ENCODE results near the gene RABGAP1L. TPM values are rescaled to one million over a fixed set of nuclear protein-coding genes. Genes with fewer than 3 reads are reported as not detected.

RABGAP1L gene
- total RNA-seq, 1 experiment from 2014 or later: 76.9 TPM

GRCh38 chr1:174875306-174875705 lies 716.0 kb downstream of the RABGAP1L start (continued):
- TF ChIP-seq ZNF423 (CRISPR knock-in tag; IDR thresholded peaks at IDR 0.05) (peak; percentile 95), ELF4 (CRISPR knock-in tag; IDR thresholded peaks at IDR 0.05; ENCODE audit: low read depth) (no peak), ATF1 (CRISPR knock-in tag; IDR thresholded peaks at IDR 0.05) (no peak), IRF2 (CRISPR knock-in tag; IDR thresholded peaks at IDR 0.05; ENCODE audit: borderline replicate concordance, low read depth) (no peak), JUN (CRISPR knock-in tag; IDR thresholded peaks at IDR 0.05) (no peak), GABPB1 (CRISPR knock-in tag; IDR thresholded peaks at IDR 0.05) (no peak), OVOL2 (CRISPR knock-in tag; IDR thresholded peaks at IDR 0.05; ENCODE audit: borderline replicate concordance) (no peak), SP1 (CRISPR knock-in tag; conservative IDR thresholded peaks at IDR 0.05) (0 out of 2 replicates have a peak, but pooled peaks have one; percentile 37), FOXK1 (CRISPR knock-in tag; IDR thresholded peaks at IDR 0.05) (peak; percentile 62; the same call in 1 of the 2 replicates), CDX4 (CRISPR knock-in tag; IDR thresholded peaks at IDR 0.05; ENCODE audit: borderline replicate concordance) (no peak), TEAD4 (CRISPR knock-in tag; IDR thresholded peaks at IDR 0.05) (no peak), SOX15 (CRISPR knock-in tag; IDR thresholded peaks at IDR 0.05) (no peak), ESRRA (CRISPR knock-in tag; IDR thresholded peaks at IDR 0.05; ENCODE audit: borderline replicate concordance) (no peak)
- TF ChIP-seq, protein P1, sequence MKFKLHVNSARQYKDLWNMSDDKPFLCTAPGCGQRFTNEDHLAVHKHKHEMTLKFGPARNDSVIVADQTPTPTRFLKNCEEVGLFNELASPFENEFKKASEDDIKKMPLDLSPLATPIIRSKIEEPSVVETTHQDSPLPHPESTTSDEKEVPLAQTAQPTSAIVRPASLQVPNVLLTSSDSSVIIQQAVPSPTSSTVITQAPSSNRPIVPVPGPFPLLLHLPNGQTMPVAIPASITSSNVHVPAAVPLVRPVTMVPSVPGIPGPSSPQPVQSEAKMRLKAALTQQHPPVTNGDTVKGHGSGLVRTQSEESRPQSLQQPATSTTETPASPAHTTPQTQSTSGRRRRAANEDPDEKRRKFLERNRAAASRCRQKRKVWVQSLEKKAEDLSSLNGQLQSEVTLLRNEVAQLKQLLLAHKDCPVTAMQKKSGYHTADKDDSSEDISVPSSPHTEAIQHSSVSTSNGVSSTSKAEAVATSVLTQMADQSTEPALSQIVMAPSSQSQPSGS (CRISPR knock-in tag; IDR thresholded peaks at IDR 0.05; ENCODE audit: borderline replicate concordance, low read depth): no peak
- TF ChIP-seq, protein P2, sequence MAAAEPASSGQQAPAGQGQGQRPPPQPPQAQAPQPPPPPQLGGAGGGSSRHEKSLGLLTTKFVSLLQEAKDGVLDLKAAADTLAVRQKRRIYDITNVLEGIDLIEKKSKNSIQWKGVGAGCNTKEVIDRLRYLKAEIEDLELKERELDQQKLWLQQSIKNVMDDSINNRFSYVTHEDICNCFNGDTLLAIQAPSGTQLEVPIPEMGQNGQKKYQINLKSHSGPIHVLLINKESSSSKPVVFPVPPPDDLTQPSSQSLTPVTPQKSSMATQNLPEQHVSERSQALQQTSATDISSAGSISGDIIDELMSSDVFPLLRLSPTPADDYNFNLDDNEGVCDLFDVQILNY (CRISPR knock-in tag; IDR thresholded peaks at IDR 0.05): no peak
- TF ChIP-seq, protein P3, sequence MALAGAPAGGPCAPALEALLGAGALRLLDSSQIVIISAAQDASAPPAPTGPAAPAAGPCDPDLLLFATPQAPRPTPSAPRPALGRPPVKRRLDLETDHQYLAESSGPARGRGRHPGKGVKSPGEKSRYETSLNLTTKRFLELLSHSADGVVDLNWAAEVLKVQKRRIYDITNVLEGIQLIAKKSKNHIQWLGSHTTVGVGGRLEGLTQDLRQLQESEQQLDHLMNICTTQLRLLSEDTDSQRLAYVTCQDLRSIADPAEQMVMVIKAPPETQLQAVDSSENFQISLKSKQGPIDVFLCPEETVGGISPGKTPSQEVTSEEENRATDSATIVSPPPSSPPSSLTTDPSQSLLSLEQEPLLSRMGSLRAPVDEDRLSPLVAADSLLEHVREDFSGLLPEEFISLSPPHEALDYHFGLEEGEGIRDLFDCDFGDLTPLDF (CRISPR knock-in tag; IDR thresholded peaks at IDR 0.05): no peak
- TF ChIP-seq, protein P4, sequence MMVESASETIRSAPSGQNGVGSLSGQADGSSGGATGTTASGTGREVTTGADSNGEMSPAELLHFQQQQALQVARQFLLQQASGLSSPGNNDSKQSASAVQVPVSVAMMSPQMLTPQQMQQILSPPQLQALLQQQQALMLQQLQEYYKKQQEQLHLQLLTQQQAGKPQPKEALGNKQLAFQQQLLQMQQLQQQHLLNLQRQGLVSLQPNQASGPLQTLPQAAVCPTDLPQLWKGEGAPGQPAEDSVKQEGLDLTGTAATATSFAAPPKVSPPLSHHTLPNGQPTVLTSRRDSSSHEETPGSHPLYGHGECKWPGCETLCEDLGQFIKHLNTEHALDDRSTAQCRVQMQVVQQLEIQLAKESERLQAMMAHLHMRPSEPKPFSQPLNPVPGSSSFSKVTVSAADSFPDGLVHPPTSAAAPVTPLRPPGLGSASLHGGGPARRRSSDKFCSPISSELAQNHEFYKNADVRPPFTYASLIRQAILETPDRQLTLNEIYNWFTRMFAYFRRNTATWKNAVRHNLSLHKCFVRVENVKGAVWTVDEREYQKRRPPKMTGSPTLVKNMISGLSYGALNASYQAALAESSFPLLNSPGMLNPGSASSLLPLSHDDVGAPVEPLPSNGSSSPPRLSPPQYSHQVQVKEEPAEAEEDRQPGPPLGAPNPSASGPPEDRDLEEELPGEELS (CRISPR knock-in tag; IDR thresholded peaks at IDR 0.05): peak; percentile 78; the same call in 1 of the 2 replicates
- TF ChIP-seq, protein P5, sequence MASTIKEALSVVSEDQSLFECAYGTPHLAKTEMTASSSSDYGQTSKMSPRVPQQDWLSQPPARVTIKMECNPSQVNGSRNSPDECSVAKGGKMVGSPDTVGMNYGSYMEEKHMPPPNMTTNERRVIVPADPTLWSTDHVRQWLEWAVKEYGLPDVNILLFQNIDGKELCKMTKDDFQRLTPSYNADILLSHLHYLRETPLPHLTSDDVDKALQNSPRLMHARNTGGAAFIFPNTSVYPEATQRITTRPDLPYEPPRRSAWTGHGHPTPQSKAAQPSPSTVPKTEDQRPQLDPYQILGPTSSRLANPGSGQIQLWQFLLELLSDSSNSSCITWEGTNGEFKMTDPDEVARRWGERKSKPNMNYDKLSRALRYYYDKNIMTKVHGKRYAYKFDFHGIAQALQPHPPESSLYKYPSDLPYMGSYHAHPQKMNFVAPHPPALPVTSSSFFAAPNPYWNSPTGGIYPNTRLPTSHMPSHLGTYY (CRISPR knock-in tag; IDR thresholded peaks at IDR 0.05): no peak
- TF ChIP-seq, protein P6, sequence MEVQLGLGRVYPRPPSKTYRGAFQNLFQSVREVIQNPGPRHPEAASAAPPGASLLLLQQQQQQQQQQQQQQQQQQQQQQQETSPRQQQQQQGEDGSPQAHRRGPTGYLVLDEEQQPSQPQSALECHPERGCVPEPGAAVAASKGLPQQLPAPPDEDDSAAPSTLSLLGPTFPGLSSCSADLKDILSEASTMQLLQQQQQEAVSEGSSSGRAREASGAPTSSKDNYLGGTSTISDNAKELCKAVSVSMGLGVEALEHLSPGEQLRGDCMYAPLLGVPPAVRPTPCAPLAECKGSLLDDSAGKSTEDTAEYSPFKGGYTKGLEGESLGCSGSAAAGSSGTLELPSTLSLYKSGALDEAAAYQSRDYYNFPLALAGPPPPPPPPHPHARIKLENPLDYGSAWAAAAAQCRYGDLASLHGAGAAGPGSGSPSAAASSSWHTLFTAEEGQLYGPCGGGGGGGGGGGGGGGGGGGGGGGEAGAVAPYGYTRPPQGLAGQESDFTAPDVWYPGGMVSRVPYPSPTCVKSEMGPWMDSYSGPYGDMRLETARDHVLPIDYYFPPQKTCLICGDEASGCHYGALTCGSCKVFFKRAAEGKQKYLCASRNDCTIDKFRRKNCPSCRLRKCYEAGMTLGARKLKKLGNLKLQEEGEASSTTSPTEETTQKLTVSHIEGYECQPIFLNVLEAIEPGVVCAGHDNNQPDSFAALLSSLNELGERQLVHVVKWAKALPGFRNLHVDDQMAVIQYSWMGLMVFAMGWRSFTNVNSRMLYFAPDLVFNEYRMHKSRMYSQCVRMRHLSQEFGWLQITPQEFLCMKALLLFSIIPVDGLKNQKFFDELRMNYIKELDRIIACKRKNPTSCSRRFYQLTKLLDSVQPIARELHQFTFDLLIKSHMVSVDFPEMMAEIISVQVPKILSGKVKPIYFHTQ (CRISPR knock-in tag; IDR thresholded peaks at IDR 0.05): no peak
